Caco-2 (cell line): Measurements from ENCODE around the gene PHF21A. TPM values are rescaled to one million over a fixed set of nuclear protein-coding genes. Genes with fewer than 3 reads are reported as not detected.

Experiments
- BruUV-seq: library from RNA; stranded (reverse); fragments of 400-500 nt; replicated peaks from 2 replicates; lab custom pipeline; 2021; lab: Mats Ljungman, UMichigan
- CTCF ChIA-PET: fragments of 300-600 bp; sonication (Branson Sonifier 250); formaldehyde crosslinking; loops from one replicate; lab custom pipeline; 2022; ENCODE audit warnings: antibody characterized with exemption; lab: Charles Lee
- POLR2A ChIA-PET: fragments of 300-600 bp; sonication (Branson Sonifier 250); formaldehyde crosslinking; loops from one replicate; lab custom pipeline; 2022; ENCODE audit warnings: antibody characterized with exemption; lab: Charles Lee
- DNase-seq, 2 experiments: peaks; one replicate each; pipeline versions ENCODE4 v3.0.0 to v3.0.0-alpha.2; 2020 to 2022
- H3K27me3 ChIP-seq: replicated peaks from 2 replicates; pipeline ENCODE4 v1.6.0; 2011; ENCODE audit warnings: low read length; ENCODE audit not compliant: control insufficient read depth, insufficient read depth
- H3K36me3 ChIP-seq: 2 replicates; pipeline ENCODE4 v1.5.1; 2011; ENCODE audit warnings: low read length; ENCODE audit not compliant: control insufficient read depth, insufficient read depth
- H3K4me1 ChIP-seq: fragments of 250-450 bp; sonication (Bioruptor Pico); 2 replicates; pipeline ENCODE4 v1.5.1; 2020; ENCODE audit warnings: mild to moderate bottlenecking
- H3K4me3 ChIP-seq: 2 replicates; pipeline ENCODE4 v1.5.1; 2011; ENCODE audit warnings: low read depth, mild to moderate bottlenecking, control low read depth, low read length
- H3K9me3 ChIP-seq: fragments of 250-450 bp; sonication (Bioruptor Pico); 2 replicates; pipeline ENCODE4 v1.5.1; 2020; ENCODE audit warnings: mild to moderate bottlenecking, moderate library complexity
- H3K27ac Mint-ChIP-seq: one replicate; pipeline ENCODE4 v1.8.0; 2022; ENCODE audit warnings: mixed read lengths; ENCODE audit not compliant: unreplicated experiment
- H3K27me3 Mint-ChIP-seq: one replicate; pipeline ENCODE4 v1.8.0; 2022; ENCODE audit warnings: mixed read lengths; ENCODE audit not compliant: insufficient read depth, unreplicated experiment
- H3K36me3 Mint-ChIP-seq: one replicate; pipeline ENCODE4 v1.8.0; 2022; ENCODE audit warnings: mild to moderate bottlenecking, mixed read lengths; ENCODE audit not compliant: insufficient read depth, unreplicated experiment
- H3K4me1 Mint-ChIP-seq: one replicate; pipeline ENCODE4 v1.8.0; 2022; ENCODE audit warnings: low read depth, mixed read lengths; ENCODE audit not compliant: unreplicated experiment
- H3K4me3 Mint-ChIP-seq: one replicate; pipeline ENCODE4 v1.8.0; 2022; ENCODE audit warnings: mild to moderate bottlenecking, moderate library complexity, mixed read lengths; ENCODE audit not compliant: unreplicated experiment
- H3K9me3 Mint-ChIP-seq: one replicate; pipeline ENCODE4 v1.8.0; 2022; ENCODE audit warnings: mixed read lengths; ENCODE audit not compliant: unreplicated experiment
- intact Hi-C: fragments of 100-400 bp; cut with micrococcal nuclease; formaldehyde crosslinking; loops from one replicate; pipeline ENCODE4 v1.10.0; 2022; ENCODE audit not compliant: unreplicated experiment
- total RNA-seq: library from RNA; stranded (reverse); gene quantifications from 2 replicates; pipeline ENCODE4 v1.2.3, GENCODE V29; 2022
- TF ChIP-seq, protein P1 (sequence below), 2 experiments: fragments of 200-600 bp in 1 of 2; IDR thresholded peaks; 1 replicate in 1 of 2; 2 replicates in 1 of 2; pipeline versions ENCODE4 v1.5.1 to v1.8.0; 2011 to 2022; ENCODE audit warnings: antibody characterized with exemption in 1 of 2, control low read depth in 1 of 2, inconsistent platforms in 1 of 2, low read depth in 1 of 2, low read length in 1 of 2, mild to moderate bottlenecking in 1 of 2, moderate library complexity in 1 of 2; ENCODE audit not compliant: insufficient read depth in 1 of 2, severe bottlenecking in 1 of 2, unreplicated experiment in 1 of 2

PHF21A gene
- total RNA-seq, 1 experiment from 2014 or later: 20.0 TPM

DNA sequence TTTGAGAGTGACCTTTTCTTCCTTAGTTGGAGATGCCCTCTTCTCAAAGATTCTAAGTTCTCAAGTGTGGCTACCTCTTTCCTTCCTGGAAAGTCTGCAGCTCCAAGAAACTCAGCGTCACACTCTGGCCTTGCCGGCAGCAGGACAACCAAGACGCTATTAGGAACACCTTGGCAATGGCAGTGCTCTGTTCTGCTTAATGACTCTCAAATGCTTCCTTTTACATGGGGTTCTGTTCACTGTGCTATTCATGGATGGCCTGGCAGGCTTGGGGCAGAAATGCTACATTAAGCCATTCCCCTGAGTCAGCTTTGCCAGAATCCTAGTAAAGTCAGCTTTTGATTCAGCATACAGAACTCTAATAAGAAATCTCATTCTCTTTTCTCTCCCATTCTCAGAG lies 172.9 kb downstream of the PHF21A start:
- H3K4me1 Mint-ChIP-seq: no peaks in the 10 kb centered on the region
- Histone ChIP-seq H3K27me3 (no peaks in the 10 kb centered on the region), H3K9me3 (no peaks in the 10 kb centered on the region), H3K4me1 (no peaks in the 10 kb centered on the region), H3K36me3 (no peaks in the 10 kb centered on the region), H3K4me3 (no peak overlapping the region)
- CTCF ChIA-PET: no interaction called here
- no peak overlapping the region for H3K4me3 Mint-ChIP-seq
- no TSS peak for BruUV-seq
- POLR2A ChIA-PET: no interaction called here
- H3K36me3 Mint-ChIP-seq: no peaks in the 10 kb centered on the region
- H3K27ac Mint-ChIP-seq: no peak overlapping the region
- no peak for DNase-seq
- TF ChIP-seq, protein P1, sequence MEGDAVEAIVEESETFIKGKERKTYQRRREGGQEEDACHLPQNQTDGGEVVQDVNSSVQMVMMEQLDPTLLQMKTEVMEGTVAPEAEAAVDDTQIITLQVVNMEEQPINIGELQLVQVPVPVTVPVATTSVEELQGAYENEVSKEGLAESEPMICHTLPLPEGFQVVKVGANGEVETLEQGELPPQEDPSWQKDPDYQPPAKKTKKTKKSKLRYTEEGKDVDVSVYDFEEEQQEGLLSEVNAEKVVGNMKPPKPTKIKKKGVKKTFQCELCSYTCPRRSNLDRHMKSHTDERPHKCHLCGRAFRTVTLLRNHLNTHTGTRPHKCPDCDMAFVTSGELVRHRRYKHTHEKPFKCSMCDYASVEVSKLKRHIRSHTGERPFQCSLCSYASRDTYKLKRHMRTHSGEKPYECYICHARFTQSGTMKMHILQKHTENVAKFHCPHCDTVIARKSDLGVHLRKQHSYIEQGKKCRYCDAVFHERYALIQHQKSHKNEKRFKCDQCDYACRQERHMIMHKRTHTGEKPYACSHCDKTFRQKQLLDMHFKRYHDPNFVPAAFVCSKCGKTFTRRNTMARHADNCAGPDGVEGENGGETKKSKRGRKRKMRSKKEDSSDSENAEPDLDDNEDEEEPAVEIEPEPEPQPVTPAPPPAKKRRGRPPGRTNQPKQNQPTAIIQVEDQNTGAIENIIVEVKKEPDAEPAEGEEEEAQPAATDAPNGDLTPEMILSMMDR (IDR thresholded peaks at IDR 0.05; ENCODE audit: insufficient read depth in 1 of 2, low read depth in 1 of 2, low read length in 1 of 2, severe bottlenecking in 1 of 2, unreplicated experiment in 1 of 2): no peak
- H3K27me3 Mint-ChIP-seq: no peaks in the 10 kb centered on the region
- H3K9me3 Mint-ChIP-seq: no peaks in the 10 kb centered on the region
- intact Hi-C loops: no loop called here

GRCh38 chr11:45947885-45948284 lies 173.4 kb downstream of the PHF21A start:
- Histone ChIP-seq H3K9me3 (no peaks in the 10 kb centered on the region), H3K4me3 (no peak overlapping the region), H3K36me3 (no peaks in the 10 kb centered on the region), H3K27me3 (no peaks in the 10 kb centered on the region), H3K4me1 (no peaks in the 10 kb centered on the region)
- TF ChIP-seq, protein P1 (IDR thresholded peaks at IDR 0.05; ENCODE audit: insufficient read depth in 1 of 2, low read depth in 1 of 2, low read length in 1 of 2, severe bottlenecking in 1 of 2, unreplicated experiment in 1 of 2): no peak
- DNase-seq: no peak
- BruUV-seq: no TSS peak
- Mint-ChIP-seq H3K27ac (no peak overlapping the region), H3K4me3 (no peak overlapping the region), H3K4me1 (no peaks in the 10 kb centered on the region), H3K9me3 (no peaks in the 10 kb centered on the region), H3K36me3 (no peaks in the 10 kb centered on the region), H3K27me3 (no peaks in the 10 kb centered on the region)
- POLR2A ChIA-PET: no interaction called here
- CTCF ChIA-PET: no interaction called here
- intact Hi-C loops: no loop called here

- H3K27me3 Mint-ChIP-seq: no peaks in the 10 kb centered on the region
- no peaks in the 10 kb centered on the region for H3K9me3 ChIP-seq
- no peak overlapping the region for H3K4me3 Mint-ChIP-seq
- CTCF ChIA-PET: no interaction called here
- POLR2A ChIA-PET: no interaction called here
- TF ChIP-seq, protein P1 (IDR thresholded peaks at IDR 0.05; ENCODE audit: insufficient read depth in 1 of 2, low read depth in 1 of 2, low read length in 1 of 2, severe bottlenecking in 1 of 2, unreplicated experiment in 1 of 2): no peak
- no peak overlapping the region for H3K27ac Mint-ChIP-seq
- H3K4me1 Mint-ChIP-seq: no peaks in the 10 kb centered on the region
- H3K36me3 Mint-ChIP-seq: no peaks in the 10 kb centered on the region
- no TSS peak for BruUV-seq
- no peaks in the 10 kb centered on the region for H3K4me1 ChIP-seq
- no peaks in the 10 kb centered on the region for H3K27me3 ChIP-seq
- H3K36me3 ChIP-seq: no peaks in the 10 kb centered on the region
- no peak for DNase-seq
- intact Hi-C loops: no loop called here
- H3K9me3 Mint-ChIP-seq: no peaks in the 10 kb centered on the region
- no peak overlapping the region for H3K4me3 ChIP-seq
Measured at GRCh38 chr11:45945397-45945999, 175.8 kb downstream of the PHF21A start.
